Measurements from ENCODE around the gene NAA10. TPM values are rescaled to one million over a fixed set of nuclear protein-coding genes. Genes with fewer than 3 reads are reported as not detected.

Gene NAA10
- total and polyA plus RNA-seq, 2 experiments from 2014 or later, result 83.5 to 118 TPM

GRCh38 chrX:153960786-153961185, 25.9 kb upstream of the NAA10 start:
- Histone ChIP-seq H3K9me2 (replicated peaks; ENCODE audit: insufficient read depth) (no peaks in the 10 kb centered on the region), H3K4me1 (ENCODE audit: insufficient read depth) (no peaks in the 10 kb centered on the region), H3K36me3 (replicated peaks; ENCODE audit: insufficient read depth, low read depth) (no peaks in the 10 kb centered on the region), H2AFZ (no peak overlapping the region), H3K79me2 (peaks cover 16% of the 10 kb centered on the region), H3K27me3 (no peaks in the 10 kb centered on the region), H3K4me2 (no peak overlapping the region), H3K9me3 (ENCODE audit: low read depth) (no peaks in the 10 kb centered on the region), H3K4me3 (no peak overlapping the region), H4K20me1 (ENCODE audit: insufficient read depth, poor library complexity, severe bottlenecking) (peaks cover 16% of the 10 kb centered on the region), H3K27ac (no peak overlapping the region)
- TF ChIP-seq EZH2phosphoT487 (IDR thresholded peaks at IDR 0.05; ENCODE audit: low read depth, severe bottlenecking, unreplicated experiment) (no peak), EZH2 (IDR thresholded peaks at IDR 0.05; ENCODE audit: borderline replicate concordance) (no peak), CTCF (IDR thresholded peaks at IDR 0.05; ENCODE audit: poor library complexity) (no peak)
- no peak for DNase-seq (ENCODE audit: low spot score)
- 92% methylated on average over 22 of the region's 22 CpGs for WGBS (ENCODE audit: low lambda C conversion rate, missing lambda C conversion rate)

GRCh38 chrX:153960077-153960476, 25.2 kb upstream of the NAA10 start:
- no peaks in the 10 kb centered on the region for H3K36me3 ChIP-seq (replicated peaks; ENCODE audit: insufficient read depth, low read depth)
- H3K27ac ChIP-seq, result no peak overlapping the region
- DNase-seq (ENCODE audit: low spot score), result no peak
- H3K9me2 ChIP-seq (replicated peaks; ENCODE audit: insufficient read depth), result no peaks in the 10 kb centered on the region
- peaks cover 9% of the 10 kb centered on the region for H3K79me2 ChIP-seq
- no peaks in the 10 kb centered on the region for H3K9me3 ChIP-seq (ENCODE audit: low read depth)
- H3K4me3 ChIP-seq, result no peak overlapping the region
- H3K27me3 ChIP-seq, result no peaks in the 10 kb centered on the region
- H3K4me1 ChIP-seq (ENCODE audit: insufficient read depth), result no peaks in the 10 kb centered on the region
- peaks cover 9% of the 10 kb centered on the region for H4K20me1 ChIP-seq (ENCODE audit: insufficient read depth, poor library complexity, severe bottlenecking)
- no peak overlapping the region for H2AFZ ChIP-seq
- no peak overlapping the region for H3K4me2 ChIP-seq
- no peak for TF ChIP-seq CTCF (IDR thresholded peaks at IDR 0.05; ENCODE audit: poor library complexity)
- TF ChIP-seq EZH2phosphoT487 (IDR thresholded peaks at IDR 0.05; ENCODE audit: low read depth, severe bottlenecking, unreplicated experiment), result no peak
- no peak for TF ChIP-seq EZH2 (IDR thresholded peaks at IDR 0.05; ENCODE audit: borderline replicate concordance)
- WGBS (ENCODE audit: low lambda C conversion rate, missing lambda C conversion rate), result 94% methylated on average over 14 of the region's 16 CpGs

- H3K4me3 ChIP-seq, result no peak overlapping the region
- H3K4me2 ChIP-seq, result no peak overlapping the region
- no peaks in the 10 kb centered on the region for H3K4me1 ChIP-seq (ENCODE audit: insufficient read depth)
- no peaks in the 10 kb centered on the region for H3K36me3 ChIP-seq (replicated peaks; ENCODE audit: insufficient read depth, low read depth)
- H3K79me2 ChIP-seq, result peaks cover 5% of the 10 kb centered on the region
- DNase-seq (ENCODE audit: low spot score), result no peak
- no peaks in the 10 kb centered on the region for H3K27me3 ChIP-seq
- 91% methylated on average over 15 of the region's 15 CpGs for WGBS (ENCODE audit: low lambda C conversion rate, missing lambda C conversion rate)
- no peak overlapping the region for H2AFZ ChIP-seq
- H3K9me3 ChIP-seq (ENCODE audit: low read depth), result no peaks in the 10 kb centered on the region
- no peaks in the 10 kb centered on the region for H3K9me2 ChIP-seq (replicated peaks; ENCODE audit: insufficient read depth)
- TF ChIP-seq CTCF (IDR thresholded peaks at IDR 0.05; ENCODE audit: poor library complexity), result no peak
- TF ChIP-seq EZH2phosphoT487 (IDR thresholded peaks at IDR 0.05; ENCODE audit: low read depth, severe bottlenecking, unreplicated experiment), result no peak
- no peak for TF ChIP-seq EZH2 (IDR thresholded peaks at IDR 0.05; ENCODE audit: borderline replicate concordance)
- H4K20me1 ChIP-seq (ENCODE audit: insufficient read depth, poor library complexity, severe bottlenecking), result peaks cover 4% of the 10 kb centered on the region
- no peak overlapping the region for H3K27ac ChIP-seq
These were observed 24.8 kb upstream of the NAA10 start for GRCh38 chrX:153959649-153960048.

- Histone ChIP-seq H3K9me2 (replicated peaks; ENCODE audit: insufficient read depth) (no peaks in the 10 kb centered on the region), H2AFZ (no peak overlapping the region), H3K9me3 (ENCODE audit: low read depth) (no peaks in the 10 kb centered on the region), H3K4me2 (no peak overlapping the region), H4K20me1 (ENCODE audit: insufficient read depth, poor library complexity, severe bottlenecking) (no peaks in the 10 kb centered on the region), H3K4me1 (ENCODE audit: insufficient read depth) (no peaks in the 10 kb centered on the region), H3K27me3 (no peaks in the 10 kb centered on the region), H3K79me2 (no peaks in the 10 kb centered on the region), H3K36me3 (replicated peaks; ENCODE audit: insufficient read depth, low read depth) (no peaks in the 10 kb centered on the region), H3K27ac (no peak overlapping the region), H3K4me3 (no peak overlapping the region)
- TF ChIP-seq CTCF (IDR thresholded peaks at IDR 0.05; ENCODE audit: poor library complexity) (no peak), EZH2 (IDR thresholded peaks at IDR 0.05; ENCODE audit: borderline replicate concordance) (no peak), EZH2phosphoT487 (IDR thresholded peaks at IDR 0.05; ENCODE audit: low read depth, severe bottlenecking, unreplicated experiment) (no peak)
- no peak for DNase-seq (ENCODE audit: low spot score)
- WGBS (ENCODE audit: low lambda C conversion rate, missing lambda C conversion rate), result 96% methylated on average over 14 of the region's 14 CpGs
These were observed 23.8 kb upstream of the NAA10 start for GRCh38 chrX:153958605-153959004.

Measured in hepatocyte (in vitro differentiated cells).